GM21576 (cell line): Measurements from ENCODE around the gene TANGO6.

ENCODE experiments used
- ATAC-seq: cut with Tn5 transposase; IDR thresholded peaks from one replicate; pipeline ENCODE4 v1.9.1; 2021; ENCODE audit warnings: mild to moderate bottlenecking, moderate library complexity; ENCODE audit not compliant: unreplicated experiment

The TANGO6 gene

DNA sequence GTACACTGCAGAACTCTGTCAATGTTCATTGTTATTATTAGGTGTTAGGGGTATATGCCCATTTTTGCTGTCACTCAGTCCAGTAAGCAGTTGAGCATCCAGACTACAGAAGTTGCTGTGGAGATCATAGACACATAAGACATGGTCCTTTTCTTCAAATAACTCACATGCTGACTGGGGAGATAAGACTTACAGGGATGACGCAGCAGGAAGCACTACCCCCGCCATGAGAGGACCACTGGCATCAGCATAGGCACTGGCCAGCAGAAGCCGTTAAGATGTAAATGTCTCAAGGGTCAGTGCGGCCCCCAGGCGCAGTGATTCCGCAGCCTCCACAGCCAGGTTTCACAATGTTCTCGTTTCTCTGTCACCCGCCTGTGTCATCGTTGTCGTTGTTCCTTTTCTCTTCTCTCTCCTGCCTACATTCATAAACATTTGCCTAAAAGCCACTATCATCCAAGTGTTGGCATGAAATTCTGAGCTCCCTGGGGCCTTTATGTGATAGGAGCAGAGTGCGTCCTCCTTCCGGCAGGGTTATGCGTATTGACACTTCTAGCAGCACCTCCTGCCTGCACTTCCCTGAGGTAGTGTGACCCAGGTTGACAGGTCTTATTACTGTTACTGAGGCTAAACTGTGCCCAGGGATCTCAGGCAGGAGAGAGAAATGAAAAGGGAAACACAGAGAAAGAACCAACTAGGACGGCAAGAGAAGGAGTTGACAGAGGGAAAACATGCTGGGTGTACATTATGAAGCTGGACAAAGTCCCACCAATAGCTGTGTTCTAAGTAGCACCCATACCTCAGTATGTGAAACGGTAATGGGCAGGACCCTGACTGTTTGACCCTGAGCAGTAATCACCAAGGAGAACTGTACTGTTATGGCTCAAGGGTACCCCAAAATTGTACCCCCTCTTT is 17.9 kb downstream of the TANGO6 start:
- no peak for ATAC-seq

GRCh38 chr16:68866933-68867332 is 23.6 kb downstream of the TANGO6 start:
- ATAC-seq, result no peak

DNA sequence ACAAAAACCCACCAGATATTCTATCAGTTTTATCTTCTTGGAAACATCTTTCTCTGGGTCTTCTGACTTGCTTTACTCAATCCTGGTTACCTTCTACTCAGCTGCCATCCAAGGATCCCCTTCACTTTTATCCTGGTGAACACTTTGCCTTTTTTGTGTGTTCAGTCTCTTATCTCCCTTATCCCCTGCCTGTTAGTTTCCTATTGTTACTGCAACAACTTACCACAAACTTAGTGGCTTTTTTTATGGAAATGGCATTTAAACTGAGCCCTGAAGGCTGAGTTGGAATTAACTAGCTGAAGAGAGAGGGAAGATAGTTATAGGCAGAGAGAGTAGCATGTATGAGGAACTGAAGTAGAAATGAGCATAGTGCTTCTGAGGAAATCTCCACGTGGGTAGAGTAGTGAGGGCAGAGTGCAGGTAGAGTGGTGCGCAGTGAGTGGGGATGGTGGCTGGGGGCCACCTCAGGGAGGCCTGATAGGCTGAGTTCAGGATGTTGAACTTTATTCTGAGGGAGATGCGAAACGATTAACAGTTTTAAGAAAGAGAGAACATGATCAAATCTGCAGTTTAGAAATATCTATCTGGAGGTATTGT is 26.3 kb downstream of the TANGO6 start:
- ATAC-seq, result no peak

- ATAC-seq, result no peak
Measured at GRCh38 chr16:68873635-68874471, 30.5 kb downstream of the TANGO6 start.

DNA sequence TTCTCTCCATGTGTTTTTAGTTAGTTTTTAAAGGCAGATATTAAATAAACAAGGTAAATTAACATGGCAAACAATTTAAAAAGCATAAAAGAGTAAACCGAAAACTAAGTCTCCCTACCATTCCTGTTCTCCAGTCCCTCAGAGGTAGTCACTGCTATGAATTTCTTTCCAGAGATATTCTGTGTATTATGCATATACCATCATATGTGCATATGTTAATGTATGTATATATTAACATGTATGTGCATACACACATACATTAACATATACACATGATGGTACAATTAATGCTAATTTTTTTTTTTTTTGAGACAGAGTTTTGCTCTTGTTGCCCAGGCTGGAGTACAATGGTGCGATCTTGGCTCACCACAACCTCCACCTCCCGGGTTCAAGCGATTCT is 32.5 kb downstream of the TANGO6 start:
- no peak for ATAC-seq

GRCh38 chr16:68883685-68884084 is 40.4 kb downstream of the TANGO6 start:
- no peak for ATAC-seq

GRCh38 chr16:68884401-68884800 is 41.1 kb downstream of the TANGO6 start:
- ATAC-seq, result no peak

GRCh38 chr16:68884861-68885720 is 41.8 kb downstream of the TANGO6 start:
- ATAC-seq, result no peak

DNA sequence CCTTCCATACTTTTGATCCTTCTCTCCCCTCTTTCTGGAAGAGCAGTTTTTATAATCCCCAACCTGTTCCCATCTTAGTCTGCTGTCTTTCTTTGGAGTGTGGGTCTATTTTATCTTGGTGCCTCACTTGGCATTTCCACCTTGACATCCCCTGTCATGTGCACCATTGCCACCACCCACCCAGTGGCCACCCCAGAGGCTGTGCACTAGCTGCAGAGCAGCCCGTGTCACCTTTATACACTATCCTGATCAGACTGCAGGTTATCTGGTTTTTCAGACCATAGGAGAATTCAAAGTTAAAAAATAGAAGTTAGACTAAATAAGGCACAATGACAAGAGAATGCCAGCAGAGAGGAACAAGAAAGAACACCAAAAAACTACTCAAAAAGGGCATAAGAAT is 43.8 kb downstream of the TANGO6 start:
- ATAC-seq, result no peak

DNA sequence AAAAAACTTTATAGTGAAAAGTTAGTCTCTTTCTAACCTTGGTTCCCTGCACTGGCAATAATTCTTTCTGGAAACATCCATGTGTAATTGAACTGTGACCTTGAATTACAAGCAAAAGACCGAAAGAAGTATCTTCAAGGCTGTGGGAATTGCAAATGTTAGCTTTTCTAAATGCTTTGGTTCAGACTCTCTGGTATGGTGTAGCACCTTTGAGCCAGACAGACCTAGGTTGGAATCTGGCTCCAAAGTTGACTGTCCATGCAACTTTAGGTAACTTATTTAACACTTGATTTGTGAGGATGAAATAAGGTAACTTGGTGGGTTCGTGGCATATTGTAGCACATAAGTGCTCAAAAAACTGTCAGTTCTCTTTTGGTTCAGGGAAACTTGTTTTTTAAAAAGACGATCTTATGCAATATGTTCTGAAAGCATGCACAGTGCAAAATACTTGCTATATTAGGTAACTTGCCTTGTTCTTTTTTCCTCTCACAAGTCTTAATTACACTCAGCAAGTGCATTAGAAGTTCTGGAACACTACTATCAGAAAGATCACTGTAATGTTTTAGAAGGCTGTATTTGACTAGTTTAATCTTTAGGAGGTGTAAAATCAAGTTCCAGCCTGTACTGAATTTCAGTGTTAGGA is 46.3 kb downstream of the TANGO6 start:
- ATAC-seq, result no peak

GRCh38 chr16:68892214-68892613 is 48.9 kb downstream of the TANGO6 start:
- ATAC-seq, result no peak

- ATAC-seq, result no peak
Measured at GRCh38 chr16:68892898-68893297, 49.6 kb downstream of the TANGO6 start.

- ATAC-seq, result no peak
Measured at GRCh38 chr16:68893710-68894705, 50.7 kb downstream of the TANGO6 start.

- ATAC-seq, result no peak
Measured at GRCh38 chr16:68894714-68895113, 51.4 kb downstream of the TANGO6 start.

DNA sequence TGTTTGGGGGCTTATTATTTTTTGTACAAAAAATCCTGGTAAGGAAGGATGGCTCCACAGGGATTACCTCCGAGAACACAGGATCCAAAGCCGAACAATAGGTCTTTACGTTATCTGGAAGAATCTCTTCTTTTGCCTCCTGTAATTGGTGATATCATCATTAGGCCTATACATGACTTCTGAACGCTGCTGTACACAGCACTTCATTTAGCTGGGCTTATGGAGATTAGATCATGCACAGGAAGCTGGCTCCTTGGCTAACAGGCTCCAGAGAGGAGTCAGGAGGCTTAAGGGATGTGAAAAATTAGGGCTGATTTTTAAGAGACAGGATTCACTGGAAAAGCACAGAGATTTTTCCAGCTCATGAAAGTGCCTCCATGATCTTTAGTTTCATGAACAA is 54.7 kb downstream of the TANGO6 start:
- no peak for ATAC-seq

GRCh38 chr16:68900009-68900408 is 56.7 kb downstream of the TANGO6 start:
- ATAC-seq, result no peak

DNA sequence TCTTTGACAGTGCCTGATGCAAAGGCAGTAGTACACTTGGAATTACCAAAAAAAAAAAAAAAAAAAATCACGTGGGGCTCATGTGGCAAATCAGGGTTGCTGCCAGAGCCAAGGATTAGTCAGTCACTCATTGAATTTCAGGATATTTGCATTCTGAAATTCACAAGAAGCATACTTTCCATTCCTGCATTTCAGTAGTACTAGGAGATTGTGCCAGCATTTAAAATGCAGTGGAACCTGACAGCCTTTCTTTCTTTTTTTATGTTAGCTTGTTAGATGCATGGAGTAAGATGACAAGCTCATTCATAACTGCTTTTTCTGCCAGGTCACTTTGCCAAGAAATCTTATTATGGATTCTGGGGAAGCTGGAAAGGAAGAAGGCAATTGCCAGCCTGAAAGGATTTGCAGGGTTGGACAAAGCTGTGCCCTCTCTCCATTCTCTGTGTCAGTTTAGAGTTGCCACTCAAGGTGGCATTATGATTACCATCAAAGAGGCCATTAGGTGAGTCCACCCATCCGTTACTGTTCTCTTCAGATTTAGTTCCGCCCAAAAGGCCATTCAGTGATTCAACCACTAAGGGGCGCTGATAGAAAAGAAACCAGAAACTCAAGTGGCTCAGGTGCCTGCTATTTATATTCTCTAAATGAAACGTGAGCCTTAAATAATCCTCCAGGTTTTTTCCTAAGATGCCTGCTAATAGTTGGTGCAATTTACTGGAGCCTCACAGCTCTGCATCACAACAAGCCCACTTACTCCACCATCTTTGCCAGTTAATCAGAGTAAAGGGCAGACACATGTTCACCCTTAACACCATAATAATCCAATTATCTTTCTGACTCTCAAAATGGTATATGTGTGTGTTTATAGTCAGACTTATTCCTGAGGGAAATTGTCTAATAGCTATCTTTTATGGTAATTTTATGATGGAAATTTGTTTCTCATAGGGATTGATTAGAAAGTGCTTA is 59.0 kb downstream of the TANGO6 start:
- ATAC-seq, result no peak

DNA sequence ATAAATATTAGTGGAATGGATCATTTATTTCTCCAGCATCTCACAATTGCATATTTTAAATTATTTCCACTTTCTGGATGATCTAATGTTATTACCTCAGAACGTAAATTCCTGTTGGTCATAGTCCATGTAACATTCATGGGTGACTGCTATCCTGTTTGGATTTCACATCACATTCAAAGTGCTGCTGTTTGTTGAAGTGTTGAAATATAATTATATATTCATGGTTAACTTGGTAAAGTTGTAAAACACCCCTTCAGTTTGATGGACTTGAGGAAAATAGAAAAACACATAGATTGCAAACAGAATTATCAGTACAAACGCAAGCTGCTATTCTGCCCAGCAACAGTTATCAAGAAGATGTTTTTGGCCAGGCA is 59.6 kb downstream of the TANGO6 start:
- no peak for ATAC-seq
